NCI-H1417 treated with DMSO at 0.1 percent for 48 hours (cell line): Measurements from ENCODE around the gene TNFRSF19.

ENCODE experiments used
- DNase-seq: peaks from one replicate; lab custom pipeline; 2025; lab: John Stamatoyannopoulos, UW

Gene TNFRSF19

DNA sequence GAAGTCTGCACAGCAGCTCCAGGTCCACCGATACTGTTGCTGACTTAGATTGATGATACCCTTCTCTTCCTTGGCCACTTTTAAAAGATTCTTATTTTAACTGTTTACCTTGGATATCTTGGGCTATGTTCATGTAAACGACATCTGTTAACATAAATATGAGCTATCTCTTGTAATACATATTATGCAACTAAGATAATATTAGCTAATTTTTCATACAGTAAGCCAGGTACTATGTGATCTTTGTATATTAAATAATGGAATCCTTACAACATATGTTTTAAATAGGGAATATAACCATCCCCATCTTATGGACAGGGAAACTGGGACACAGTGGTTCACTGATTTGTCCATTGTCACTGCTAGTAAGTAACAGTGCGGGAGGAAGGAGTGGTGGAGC, 37.9 kb downstream of the TNFRSF19 start:
- DNase-seq, result no peak

- DNase-seq, result no peak
These were observed 38.6 kb downstream of the TNFRSF19 start for GRCh38 chr13:23608701-23609413.

DNA sequence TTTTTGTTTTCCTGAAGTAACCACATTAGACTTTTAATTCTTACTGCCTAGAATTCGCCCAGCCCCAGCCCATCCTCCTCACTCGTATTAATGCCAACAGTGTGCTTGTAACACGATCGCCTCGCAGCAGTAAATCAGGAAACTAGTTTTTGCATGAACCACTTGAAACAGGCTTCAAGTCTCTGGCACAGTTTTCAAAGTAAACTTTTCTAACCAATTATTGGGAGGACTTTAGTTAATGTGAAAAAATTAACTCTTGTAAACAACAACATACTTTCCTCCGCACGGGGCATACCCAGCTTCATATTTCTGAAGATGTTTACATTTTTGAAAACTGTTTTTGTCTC, 39.2 kb downstream of the TNFRSF19 start:
- DNase-seq, result no peak

GRCh38 chr13:23609874-23610576, 39.8 kb downstream of the TNFRSF19 start:
- no peak for DNase-seq

- no peak for DNase-seq
These were observed 40.8 kb downstream of the TNFRSF19 start for GRCh38 chr13:23610966-23611491.

- no peak for DNase-seq
These were observed 42.0 kb downstream of the TNFRSF19 start for GRCh38 chr13:23612182-23612581.

DNA sequence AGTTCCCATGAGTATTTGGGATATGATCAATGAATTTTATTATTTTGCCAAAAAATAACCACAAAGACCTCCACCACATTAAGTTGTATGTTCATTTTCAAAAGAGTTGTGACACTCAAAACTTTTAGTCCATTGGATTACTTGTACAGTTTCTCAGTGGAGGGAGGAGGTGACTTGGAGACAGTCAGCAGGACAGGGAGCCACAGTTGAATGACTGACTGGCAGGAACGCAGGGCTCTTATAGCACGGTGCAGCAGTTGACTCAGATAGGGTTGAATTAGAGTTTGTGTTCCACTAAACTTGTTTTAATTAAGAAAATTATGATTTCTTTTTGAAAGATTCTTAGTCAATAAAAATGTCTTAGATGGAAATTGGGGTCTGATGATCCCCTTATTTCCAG, 42.5 kb downstream of the TNFRSF19 start:
- no peak for DNase-seq

DNA sequence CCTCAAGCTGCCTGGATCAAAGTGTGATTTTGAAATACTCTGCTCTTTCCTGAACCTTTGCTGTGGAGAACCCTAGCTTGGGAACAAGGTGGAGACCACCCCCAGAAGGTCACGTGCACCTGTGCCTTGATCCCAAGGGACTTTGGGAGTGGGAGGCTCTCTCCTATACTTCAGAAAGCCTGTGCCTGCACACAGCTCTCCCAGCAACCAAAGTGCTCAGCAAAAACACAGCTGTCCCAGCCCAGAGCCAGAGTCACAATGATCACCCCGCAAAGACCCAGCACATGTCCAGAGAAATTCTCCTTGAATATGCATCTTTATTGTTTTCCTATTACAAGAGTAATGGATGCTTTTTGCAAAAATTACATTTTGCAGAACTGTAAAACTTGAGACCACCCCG, 43.4 kb downstream of the TNFRSF19 start:
- no peak for DNase-seq

DNA sequence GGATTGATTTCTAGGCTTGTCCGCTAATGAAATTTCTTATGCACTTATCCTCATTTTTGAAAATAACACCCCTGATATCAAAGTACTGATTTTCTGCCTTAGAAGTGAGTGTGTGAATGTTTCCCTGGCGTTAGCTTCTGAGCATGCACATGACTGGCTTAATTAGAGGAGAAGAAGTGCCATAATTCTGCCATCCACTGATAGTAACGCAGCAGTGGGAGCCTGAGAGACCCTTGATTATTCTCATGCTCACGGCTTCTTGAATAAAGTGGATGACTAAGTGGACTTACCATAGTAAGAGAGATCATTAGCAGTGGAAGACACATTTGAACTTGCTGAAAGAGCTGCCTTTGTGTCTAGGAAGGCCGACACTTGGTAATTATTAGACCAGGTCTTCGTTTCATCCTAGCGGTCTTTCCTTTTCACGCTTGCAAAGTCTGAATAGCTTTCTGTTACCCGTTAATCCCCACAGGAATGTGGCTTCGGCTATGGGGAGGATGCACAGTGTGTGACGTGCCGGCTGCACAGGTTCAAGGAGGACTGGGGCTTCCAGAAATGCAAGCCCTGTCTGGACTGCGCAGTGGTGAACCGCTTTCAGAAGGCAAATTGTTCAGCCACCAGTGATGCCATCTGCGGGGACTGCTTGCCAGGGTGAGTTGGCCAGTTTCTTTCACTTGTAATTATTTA, 45.3 kb downstream of the TNFRSF19 start:
- DNase-seq, result no peak

DNA sequence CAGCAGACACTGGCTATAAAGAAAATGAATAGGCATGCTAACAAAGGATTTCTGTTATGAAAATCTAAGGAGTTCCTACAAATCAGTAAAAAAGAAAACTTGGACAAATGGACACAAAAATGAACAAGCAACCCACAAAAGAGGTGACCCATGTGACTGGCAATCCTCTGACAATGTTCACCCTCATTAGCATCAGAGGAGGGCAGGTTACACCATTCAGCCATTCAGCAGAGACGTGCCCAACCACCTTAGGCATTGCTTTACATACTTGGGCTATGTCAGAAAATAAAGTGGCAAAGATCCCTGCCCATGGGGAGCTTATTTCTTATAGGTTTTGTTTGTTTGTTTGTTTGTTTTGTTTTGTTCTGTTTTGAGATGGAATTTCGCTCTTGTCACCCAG, 46.0 kb downstream of the TNFRSF19 start:
- DNase-seq, result no peak

DNA sequence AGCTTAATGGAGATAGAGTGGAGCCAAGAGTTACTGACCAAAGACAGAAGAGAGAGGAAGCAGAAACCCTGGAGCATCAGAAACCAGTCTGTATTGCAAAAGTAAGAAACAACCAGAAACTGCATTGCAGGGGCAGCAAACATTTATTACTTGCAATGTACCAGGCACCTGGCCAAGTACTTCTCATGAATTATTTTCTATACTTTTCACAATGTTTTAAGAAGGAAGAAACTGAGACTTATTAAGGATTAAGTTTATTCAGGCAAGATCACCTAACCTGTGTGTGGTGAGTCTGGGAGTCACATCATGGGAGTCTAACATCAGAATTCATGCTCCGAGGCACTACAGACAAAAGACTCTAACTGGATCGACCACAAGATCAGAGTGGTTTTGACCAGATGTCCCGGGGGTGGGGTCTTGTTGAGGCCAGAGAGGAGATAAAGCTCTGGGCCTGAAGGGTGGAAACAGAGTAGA, 47.4 kb downstream of the TNFRSF19 start:
- DNase-seq, result no peak

DNA sequence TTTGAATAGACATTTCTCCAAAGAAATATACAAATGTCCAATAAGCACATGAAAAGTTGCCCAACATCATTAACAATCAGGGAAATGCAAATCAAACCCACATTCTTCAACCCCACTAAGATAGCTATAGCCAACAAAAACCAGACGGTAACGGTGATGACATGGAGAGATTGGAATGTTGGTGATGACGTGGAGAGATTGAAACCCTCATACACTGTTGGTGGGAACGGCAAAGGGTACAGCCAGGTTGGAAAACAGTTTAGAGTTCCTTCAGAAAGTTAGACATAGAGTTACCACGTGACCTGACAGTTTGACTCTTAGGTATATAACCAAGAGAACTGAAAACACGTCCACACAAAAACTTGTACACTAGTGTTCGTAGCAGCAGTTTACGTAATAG, 48.1 kb downstream of the TNFRSF19 start:
- no peak for DNase-seq

DNA sequence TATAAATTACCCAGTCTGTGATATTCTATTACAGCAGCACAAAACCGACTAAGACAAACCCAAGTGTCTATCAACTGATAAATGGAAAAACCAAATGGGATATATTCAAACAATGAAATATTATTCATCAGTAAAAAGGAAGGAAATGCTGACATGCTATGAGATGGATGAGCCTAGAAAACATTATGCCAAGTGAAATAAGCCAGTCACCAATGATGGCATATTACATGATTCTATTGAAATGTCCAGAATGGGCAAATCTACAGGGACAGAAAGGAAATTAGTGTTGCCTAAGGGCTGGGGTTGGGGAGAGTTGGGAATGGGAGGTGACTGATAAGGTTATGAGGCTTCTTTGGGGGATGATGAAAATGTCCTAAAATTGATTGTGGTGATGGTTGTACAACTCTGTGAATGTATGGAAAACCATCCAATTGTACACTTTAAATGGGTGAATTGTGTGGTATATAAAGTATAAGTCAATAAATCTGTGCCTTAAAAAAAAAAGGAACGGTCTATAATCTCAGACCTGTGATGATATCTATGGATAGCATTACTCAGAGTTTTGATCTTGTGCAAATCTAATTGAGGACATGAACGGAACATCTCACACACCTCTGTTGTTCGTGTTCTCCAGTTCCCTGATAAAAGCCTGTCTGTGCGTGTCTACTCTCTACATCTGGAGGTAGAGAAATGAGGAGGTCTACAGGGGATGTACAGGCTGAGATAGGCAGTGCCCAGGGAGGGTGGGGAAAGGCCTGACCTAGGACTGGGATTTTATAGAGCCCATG, 49.0 kb downstream of the TNFRSF19 start:
- DNase-seq, result no peak

DNA sequence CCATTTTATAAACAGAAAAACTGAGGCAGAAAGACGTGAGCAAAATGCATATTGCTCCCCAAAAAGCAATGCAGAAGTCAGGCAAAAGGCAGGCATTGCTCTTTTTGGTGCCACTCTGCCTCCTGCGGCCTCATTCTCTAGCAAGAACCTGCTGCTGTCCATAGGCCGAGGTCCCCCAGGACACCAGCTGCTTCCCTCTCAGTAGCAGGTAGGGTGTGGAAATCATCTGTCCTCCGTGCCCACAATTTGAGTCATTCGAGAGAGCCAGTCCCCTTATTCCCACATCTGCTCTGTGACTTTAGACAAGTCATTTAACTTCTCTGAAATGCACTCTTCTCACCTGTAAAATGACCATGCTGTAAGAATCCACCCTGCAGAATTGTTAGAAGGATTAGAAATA, 50.0 kb downstream of the TNFRSF19 start:
- no peak for DNase-seq

GRCh38 chr13:23620613-23621315, 50.6 kb downstream of the TNFRSF19 start:
- no peak for DNase-seq

GRCh38 chr13:23621316-23621645, 51.1 kb downstream of the TNFRSF19 start:
- DNase-seq, result no peak

DNA sequence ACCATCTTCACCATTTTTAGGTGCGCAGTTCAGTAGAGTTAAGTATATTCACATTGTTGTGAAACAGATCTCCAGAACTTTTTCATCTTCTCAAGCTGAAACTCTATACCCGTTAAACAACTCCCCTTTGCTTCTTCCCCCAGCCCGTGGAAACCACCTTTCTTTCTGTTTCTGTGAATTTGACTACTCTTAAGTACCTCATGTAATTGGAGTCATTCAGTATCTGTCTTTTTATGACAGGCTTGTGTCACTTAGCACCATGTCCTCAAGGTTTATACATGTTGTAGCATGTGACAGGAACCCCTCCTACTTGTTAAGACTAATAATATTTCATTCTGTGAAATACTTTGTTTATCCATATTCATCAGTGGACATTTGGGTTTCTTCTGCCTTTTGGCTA, 52.8 kb downstream of the TNFRSF19 start:
- no peak for DNase-seq

- no peak for DNase-seq
These were observed 53.2 kb downstream of the TNFRSF19 start for GRCh38 chr13:23623394-23623793.

GRCh38 chr13:23626700-23627099, 56.5 kb downstream of the TNFRSF19 start:
- DNase-seq, result no peak

DNA sequence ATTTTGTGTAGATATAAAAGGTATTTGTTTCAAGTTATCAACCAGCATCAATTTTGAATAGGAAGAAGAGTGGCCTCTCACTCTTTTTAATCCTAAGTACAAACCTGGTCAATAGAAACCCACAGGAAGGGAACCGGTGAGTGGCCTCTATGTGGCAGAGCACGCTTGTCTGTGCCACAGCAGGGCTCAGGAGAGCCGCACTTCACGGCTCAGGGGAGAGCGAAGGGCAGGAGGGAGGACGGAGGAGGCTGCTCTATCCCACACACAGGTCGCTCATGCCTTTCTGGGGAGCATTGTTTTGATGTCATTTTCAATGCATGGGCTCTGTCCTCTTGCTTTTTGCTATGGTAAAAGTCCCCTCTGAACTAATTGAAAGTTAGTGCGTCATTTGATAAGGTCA, 57.2 kb downstream of the TNFRSF19 start:
- no peak for DNase-seq

- no peak for DNase-seq
These were observed 58.0 kb downstream of the TNFRSF19 start for GRCh38 chr13:23628250-23628649.
